ENCODE data around the gene GPC6.

GPC6 gene

DNA sequence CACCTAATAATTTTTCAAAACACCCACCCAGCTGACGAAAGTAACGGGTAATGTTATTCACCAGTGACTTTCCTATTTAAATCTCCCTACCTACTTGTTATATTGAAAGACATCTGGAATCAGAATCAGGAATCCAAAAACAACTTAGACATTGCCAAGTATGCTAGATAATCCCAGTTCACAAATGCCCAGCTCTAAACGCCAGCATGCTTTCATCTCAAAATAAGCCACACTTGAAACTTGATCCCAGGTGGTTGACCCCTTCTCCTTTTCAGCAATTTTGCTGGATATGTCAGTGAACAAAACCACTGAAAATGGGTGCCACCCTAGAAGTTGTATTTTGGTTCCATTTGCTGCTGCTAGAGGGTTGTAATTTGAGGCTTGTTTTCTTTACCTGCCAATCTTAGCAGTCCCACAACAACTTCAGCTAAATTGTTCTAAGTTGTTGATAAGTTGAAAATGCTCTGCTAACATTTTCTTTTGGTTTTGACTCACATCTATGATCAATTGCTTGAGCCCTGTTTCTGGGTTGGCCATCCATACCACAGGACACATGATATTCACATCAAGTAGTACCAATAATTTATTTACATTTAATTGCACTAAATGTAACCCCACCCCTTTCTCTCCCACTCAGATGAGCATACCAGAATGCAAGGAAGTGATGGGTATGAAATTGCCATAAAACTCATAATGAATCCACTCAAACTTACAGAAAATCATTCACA, 1186.4 kb downstream of the GPC6 start:
- H3K18ac ChIP-seq (ENCODE audit: low read length): no peak overlapping the region
- no peak overlapping the region for H2BK15ac ChIP-seq (ENCODE audit: low read length)
- no peaks in the 10 kb centered on the region for H3K79me1 ChIP-seq (ENCODE audit: low read depth, low read length)
- H3K9me3 ChIP-seq (replicated peaks in 1 of 2; ENCODE audit: control insufficient read depth in 2 of 2, insufficient read depth in 1 of 2, low read depth in 1 of 2, low read length in 2 of 2): no peaks in the 10 kb centered on the region
- peaks cover 0 to 4% of the 10 kb centered on the region in 2 donors for H3K4me1 ChIP-seq (ENCODE audit: control insufficient read depth in 2 of 2, insufficient read depth in 1 of 2, low read depth in 1 of 2, low read length in 2 of 2)
- H4K91ac ChIP-seq (ENCODE audit: low read depth, low read length, poor library complexity): no peak overlapping the region
- no peak overlapping the region for H3K23ac ChIP-seq (ENCODE audit: low read depth, low read length, poor library complexity)
- no peak overlapping the region for H2BK12ac ChIP-seq (ENCODE audit: low read length)
- H3K27me3 ChIP-seq (ENCODE audit: control insufficient read depth in 3 of 3, insufficient read depth in 3 of 3, low read depth in 1 of 3, low read length in 3 of 3): no peaks in the 10 kb centered on the region
- no peak overlapping the region for H3K27ac ChIP-seq (replicated peaks; ENCODE audit: low read length)
- no peak overlapping the region for H2AK5ac ChIP-seq (ENCODE audit: low read depth, low read length)
- H2AFZ ChIP-seq (ENCODE audit: low read length): no peak overlapping the region
- no peak for DNase-seq (ENCODE audit: low spot score)
- H3K4ac ChIP-seq (ENCODE audit: low read length): no peak overlapping the region
- no peak overlapping the region for H3K9ac ChIP-seq (ENCODE audit: low read depth, low read length, poor library complexity)
- no peak overlapping the region for H3K4me2 ChIP-seq (ENCODE audit: insufficient read depth, low read length, poor library complexity, severe bottlenecking)
- H3K14ac ChIP-seq (ENCODE audit: low read length): no peak overlapping the region
- H3K4me3 ChIP-seq (ENCODE audit: low read length in 2 of 2): no peak overlapping the region
- no peak overlapping the region for H4K8ac ChIP-seq (ENCODE audit: low read depth, low read length)
- WGBS, 2 donors (ENCODE audit: extremely low coverage in 2 of 2, insufficient read length in 2 of 2, insufficient replicate concordance in 1 of 2): no CpG with 5 or more reads among the region's 3 CpGs
- no peaks in the 10 kb centered on the region for H3K36me3 ChIP-seq (replicated peaks in 1 of 2; ENCODE audit: control insufficient read depth in 2 of 2, insufficient read depth in 2 of 2, low read length in 2 of 2)
- H2BK5ac ChIP-seq (ENCODE audit: low read length): no peak overlapping the region
- no peak overlapping the region for H2BK120ac ChIP-seq (ENCODE audit: low read depth, low read length)

DNA sequence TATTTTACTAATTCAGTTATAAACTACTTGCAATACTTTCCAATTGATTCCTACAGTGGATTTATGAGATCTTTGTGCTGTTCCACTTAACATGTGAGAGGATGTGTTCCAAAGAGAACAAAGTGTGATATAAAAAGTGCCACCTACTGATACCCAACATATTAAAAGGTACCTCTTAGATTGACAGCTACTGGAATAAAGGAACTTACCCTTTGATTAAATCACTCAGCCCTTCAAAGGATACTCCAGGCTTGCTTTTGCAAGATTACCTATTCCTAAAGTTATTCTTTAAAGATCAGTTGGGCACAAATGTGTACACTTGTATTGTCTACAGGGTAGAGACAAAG, 1187.0 kb downstream of the GPC6 start:
- H3K36me3 ChIP-seq (replicated peaks in 1 of 2; ENCODE audit: control insufficient read depth in 2 of 2, insufficient read depth in 2 of 2, low read length in 2 of 2): no peaks in the 10 kb centered on the region
- H2BK120ac ChIP-seq (ENCODE audit: low read depth, low read length): no peak overlapping the region
- H2BK5ac ChIP-seq (ENCODE audit: low read length): no peak overlapping the region
- no peaks in the 10 kb centered on the region for H3K9me3 ChIP-seq (replicated peaks in 1 of 2; ENCODE audit: control insufficient read depth in 2 of 2, insufficient read depth in 1 of 2, low read depth in 1 of 2, low read length in 2 of 2)
- H2BK15ac ChIP-seq (ENCODE audit: low read length): no peak overlapping the region
- H3K4me2 ChIP-seq (ENCODE audit: insufficient read depth, low read length, poor library complexity, severe bottlenecking): no peak overlapping the region
- H3K18ac ChIP-seq (ENCODE audit: low read length): no peak overlapping the region
- H2AK5ac ChIP-seq (ENCODE audit: low read depth, low read length): no peak overlapping the region
- H3K27ac ChIP-seq (replicated peaks; ENCODE audit: low read length): no peak overlapping the region
- H2AFZ ChIP-seq (ENCODE audit: low read length): no peak overlapping the region
- no peak overlapping the region for H2BK12ac ChIP-seq (ENCODE audit: low read length)
- no peak overlapping the region for H3K4ac ChIP-seq (ENCODE audit: low read length)
- no peak for DNase-seq (ENCODE audit: low spot score)
- no peak overlapping the region for H3K4me3 ChIP-seq (ENCODE audit: low read length in 2 of 2)
- H4K8ac ChIP-seq (ENCODE audit: low read depth, low read length): no peak overlapping the region
- no peaks in the 10 kb centered on the region for H3K27me3 ChIP-seq (ENCODE audit: control insufficient read depth in 3 of 3, insufficient read depth in 3 of 3, low read depth in 1 of 3, low read length in 3 of 3)
- H3K23ac ChIP-seq (ENCODE audit: low read depth, low read length, poor library complexity): no peak overlapping the region
- H3K9ac ChIP-seq (ENCODE audit: low read depth, low read length, poor library complexity): no peak overlapping the region
- peaks cover 0 to 4% of the 10 kb centered on the region in 2 donors for H3K4me1 ChIP-seq (ENCODE audit: control insufficient read depth in 2 of 2, insufficient read depth in 1 of 2, low read depth in 1 of 2, low read length in 2 of 2)
- H3K14ac ChIP-seq (ENCODE audit: low read length): no peak overlapping the region
- no peaks in the 10 kb centered on the region for H3K79me1 ChIP-seq (ENCODE audit: low read depth, low read length)
- H4K91ac ChIP-seq (ENCODE audit: low read depth, low read length, poor library complexity): no peak overlapping the region

DNA sequence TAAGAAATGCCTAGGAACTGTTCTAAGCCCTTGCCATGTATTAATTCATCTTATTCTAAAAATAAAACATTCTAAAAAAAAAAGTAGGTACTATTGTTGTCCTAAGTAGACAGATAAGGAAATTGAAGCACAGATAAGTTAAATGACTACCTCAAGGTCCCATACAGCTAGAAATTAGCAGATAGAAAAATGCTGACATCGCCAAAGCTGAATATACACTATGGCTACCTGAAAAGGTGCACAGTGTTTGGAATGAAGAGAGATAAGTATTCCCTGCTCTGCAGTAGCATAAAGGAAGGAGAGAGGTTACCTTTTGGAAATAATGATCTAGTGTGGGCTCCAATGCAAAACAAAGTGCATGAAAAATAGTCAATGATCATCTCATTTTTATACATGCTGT, 1187.5 kb downstream of the GPC6 start:
- Histone ChIP-seq H3K27me3 (ENCODE audit: control insufficient read depth in 3 of 3, insufficient read depth in 3 of 3, low read depth in 1 of 3, low read length in 3 of 3) (no peaks in the 10 kb centered on the region), H2AFZ (ENCODE audit: low read length) (no peak overlapping the region), H3K4ac (ENCODE audit: low read length) (no peak overlapping the region), H3K14ac (ENCODE audit: low read length) (no peak overlapping the region), H2BK15ac (ENCODE audit: low read length) (no peak overlapping the region), H3K27ac (replicated peaks; ENCODE audit: low read length) (no peak overlapping the region), H3K9ac (ENCODE audit: low read depth, low read length, poor library complexity) (no peak overlapping the region), H2BK5ac (ENCODE audit: low read length) (no peak overlapping the region), H2BK120ac (ENCODE audit: low read depth, low read length) (no peak overlapping the region), H4K91ac (ENCODE audit: low read depth, low read length, poor library complexity) (no peak overlapping the region), H3K36me3 (replicated peaks in 1 of 2; ENCODE audit: control insufficient read depth in 2 of 2, insufficient read depth in 2 of 2, low read length in 2 of 2) (no peaks in the 10 kb centered on the region), H3K23ac (ENCODE audit: low read depth, low read length, poor library complexity) (no peak overlapping the region), H3K4me3 (ENCODE audit: low read length in 2 of 2) (no peak overlapping the region), H3K4me1 (ENCODE audit: control insufficient read depth in 2 of 2, insufficient read depth in 1 of 2, low read depth in 1 of 2, low read length in 2 of 2) (peaks cover 0 to 4% of the 10 kb centered on the region in 2 donors), H3K79me1 (ENCODE audit: low read depth, low read length) (no peaks in the 10 kb centered on the region), H2BK12ac (ENCODE audit: low read length) (no peak overlapping the region), H3K4me2 (ENCODE audit: insufficient read depth, low read length, poor library complexity, severe bottlenecking) (no peak overlapping the region), H3K9me3 (replicated peaks in 1 of 2; ENCODE audit: control insufficient read depth in 2 of 2, insufficient read depth in 1 of 2, low read depth in 1 of 2, low read length in 2 of 2) (no peaks in the 10 kb centered on the region), H2AK5ac (ENCODE audit: low read depth, low read length) (no peak overlapping the region), H3K18ac (ENCODE audit: low read length) (no peak overlapping the region), H4K8ac (ENCODE audit: low read depth, low read length) (no peak overlapping the region)
- no peak for DNase-seq (ENCODE audit: low spot score)
- WGBS, 2 donors (ENCODE audit: extremely low coverage in 2 of 2, insufficient read length in 2 of 2, insufficient replicate concordance in 1 of 2): no CpG with 5 or more reads among the region's 1 CpG

DNA sequence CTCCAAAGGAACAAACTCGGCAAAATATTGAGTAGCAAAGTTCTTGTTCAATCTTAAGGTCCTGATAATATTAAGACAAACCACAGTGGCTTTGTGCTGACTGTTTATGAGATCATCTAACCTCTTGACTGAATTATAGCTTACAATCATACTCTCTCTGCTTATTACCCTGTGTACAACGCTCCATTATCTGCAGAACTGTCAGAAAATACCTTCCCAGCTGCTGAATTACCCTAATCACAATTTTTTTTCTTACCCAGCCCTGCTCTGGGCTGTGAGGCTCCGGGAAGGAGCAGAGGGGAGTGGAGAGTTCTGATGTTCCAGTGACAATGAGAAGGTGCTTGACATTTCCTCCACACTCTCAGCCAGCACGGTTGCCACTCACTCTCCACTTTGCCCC, 1188.1 kb downstream of the GPC6 start:
- Histone ChIP-seq H2AK5ac (ENCODE audit: low read depth, low read length) (no peak overlapping the region), H3K4me1 (ENCODE audit: control insufficient read depth in 2 of 2, insufficient read depth in 1 of 2, low read depth in 1 of 2, low read length in 2 of 2) (peaks cover 0 to 4% of the 10 kb centered on the region in 2 donors), H3K79me1 (ENCODE audit: low read depth, low read length) (no peaks in the 10 kb centered on the region), H3K18ac (ENCODE audit: low read length) (no peak overlapping the region), H3K4ac (ENCODE audit: low read length) (no peak overlapping the region), H4K91ac (ENCODE audit: low read depth, low read length, poor library complexity) (no peak overlapping the region), H2BK5ac (ENCODE audit: low read length) (no peak overlapping the region), H2BK120ac (ENCODE audit: low read depth, low read length) (no peak overlapping the region), H3K9ac (ENCODE audit: low read depth, low read length, poor library complexity) (no peak overlapping the region), H3K9me3 (replicated peaks in 1 of 2; ENCODE audit: control insufficient read depth in 2 of 2, insufficient read depth in 1 of 2, low read depth in 1 of 2, low read length in 2 of 2) (no peaks in the 10 kb centered on the region), H2BK15ac (ENCODE audit: low read length) (no peak overlapping the region), H3K27me3 (ENCODE audit: control insufficient read depth in 3 of 3, insufficient read depth in 3 of 3, low read depth in 1 of 3, low read length in 3 of 3) (no peaks in the 10 kb centered on the region), H2BK12ac (ENCODE audit: low read length) (no peak overlapping the region), H3K36me3 (replicated peaks in 1 of 2; ENCODE audit: control insufficient read depth in 2 of 2, insufficient read depth in 2 of 2, low read length in 2 of 2) (no peaks in the 10 kb centered on the region), H3K23ac (ENCODE audit: low read depth, low read length, poor library complexity) (no peak overlapping the region), H2AFZ (ENCODE audit: low read length) (no peak overlapping the region), H3K4me3 (ENCODE audit: low read length in 2 of 2) (no peak overlapping the region), H3K14ac (ENCODE audit: low read length) (no peak overlapping the region), H3K4me2 (ENCODE audit: insufficient read depth, low read length, poor library complexity, severe bottlenecking) (no peak overlapping the region), H4K8ac (ENCODE audit: low read depth, low read length) (no peak overlapping the region), H3K27ac (replicated peaks; ENCODE audit: low read length) (no peak overlapping the region)
- no CpG with 5 or more reads among the region's 4 CpGs for WGBS, 2 donors (ENCODE audit: extremely low coverage in 2 of 2, insufficient read length in 2 of 2, insufficient replicate concordance in 1 of 2)
- DNase-seq (ENCODE audit: low spot score): no peak

All from neuronal stem cell (in vitro differentiated cells).